ENCODE measurements around the gene RHOJ.

GRCh38 chr14:63276492-63277342, 72.5 kb downstream of the RHOJ start:
- no peak for TF ChIP-seq POLR2A (IDR thresholded peaks at IDR 0.05)
- TF ChIP-seq CTCF (IDR thresholded peaks at IDR 0.05), result peak; percentile 55 to 84 (median 73)
